GM18519 (cell line): ENCODE data around the gene TMEM163.

ENCODE experiments used
- ATAC-seq: cut with Tn5 transposase; IDR thresholded peaks from one replicate; pipeline ENCODE4 v1.9.1; 2021; ENCODE audit warnings: mild to moderate bottlenecking, moderate library complexity; ENCODE audit not compliant: unreplicated experiment, low FRiP score

TMEM163 gene

GRCh38 chr2:134694411-134694810 is 24.4 kb downstream of the TMEM163 start:
- ATAC-seq = no peak

- ATAC-seq = no peak
These were observed 25.2 kb downstream of the TMEM163 start for GRCh38 chr2:134693359-134694330.

DNA sequence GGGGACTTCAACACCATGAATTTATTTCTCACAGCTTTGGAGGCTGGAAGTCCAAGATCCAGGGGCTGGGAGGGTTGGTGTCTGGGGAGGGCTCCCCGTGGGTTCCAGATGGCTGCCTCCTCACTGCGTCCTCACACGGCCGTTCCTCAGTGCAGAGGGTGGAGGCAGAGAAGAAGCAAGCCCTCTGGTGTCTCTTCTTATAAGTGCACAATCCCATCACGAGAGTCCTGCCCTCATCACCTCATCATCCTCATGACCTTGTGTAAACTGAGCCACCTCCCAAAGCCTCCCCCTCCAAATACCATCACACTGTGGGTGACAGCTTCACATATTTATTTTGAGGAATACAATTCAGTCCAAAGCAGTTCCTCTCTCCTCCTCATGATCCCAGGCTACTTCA is 26.3 kb downstream of the TMEM163 start:
- peak; percentile 66 for ATAC-seq

DNA sequence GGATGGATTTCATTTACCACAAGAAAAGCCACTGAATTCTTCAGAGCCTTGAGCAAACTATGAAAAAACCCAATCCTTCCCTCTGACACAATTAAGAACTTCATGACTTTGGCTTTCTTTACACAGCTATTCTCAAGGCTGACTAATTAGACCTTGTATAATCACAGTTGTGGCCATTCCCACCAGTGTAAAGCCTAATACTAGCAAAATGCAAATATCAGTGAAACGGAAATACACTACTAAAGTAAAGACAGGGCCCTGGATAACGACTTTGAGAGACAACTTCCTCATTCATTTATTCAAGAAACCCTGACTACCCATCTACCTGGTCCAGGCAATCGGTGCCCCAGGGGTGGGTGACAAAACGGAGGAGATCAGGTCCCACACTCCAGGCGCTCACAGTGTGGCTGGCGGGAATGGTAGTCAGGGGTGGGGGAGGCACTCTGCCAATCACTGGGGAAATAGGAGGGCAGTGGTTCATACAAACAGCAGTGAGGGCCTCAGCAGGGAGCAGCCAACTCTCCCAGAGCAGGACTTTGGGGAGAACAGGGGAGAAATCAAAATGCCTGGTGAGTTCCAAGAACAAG is 28.1 kb downstream of the TMEM163 start:
- ATAC-seq = no peak

GRCh38 chr2:134689315-134689714 is 29.5 kb downstream of the TMEM163 start:
- ATAC-seq = no peak

GRCh38 chr2:134685967-134686366 is 32.8 kb downstream of the TMEM163 start:
- ATAC-seq = no peak

DNA sequence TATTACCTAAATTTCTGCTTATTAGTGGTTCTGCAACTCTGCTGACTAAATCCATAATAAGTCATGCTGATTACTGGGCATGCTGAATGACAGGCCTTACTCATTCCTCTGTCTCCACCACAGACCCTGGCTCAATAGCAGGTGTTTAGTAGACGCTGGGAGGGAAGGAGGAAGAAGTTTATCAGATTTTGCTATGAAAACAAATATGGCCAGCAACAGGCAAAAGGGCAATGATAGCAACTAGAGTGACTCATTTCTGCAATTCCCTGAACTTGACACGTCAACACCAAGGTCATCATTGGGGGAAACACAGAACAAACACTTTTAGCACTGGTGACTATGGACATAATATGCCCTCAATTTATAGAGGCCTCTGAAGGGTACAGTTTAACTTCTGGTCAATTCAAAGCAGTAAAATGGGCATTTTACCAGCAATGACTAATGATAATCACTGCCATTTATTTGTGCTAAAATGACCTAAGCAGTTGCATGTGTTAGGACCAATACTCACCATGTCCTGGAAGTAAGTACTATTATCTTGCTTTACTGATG is 35.2 kb downstream of the TMEM163 start:
- ATAC-seq = peak; percentile 55

DNA sequence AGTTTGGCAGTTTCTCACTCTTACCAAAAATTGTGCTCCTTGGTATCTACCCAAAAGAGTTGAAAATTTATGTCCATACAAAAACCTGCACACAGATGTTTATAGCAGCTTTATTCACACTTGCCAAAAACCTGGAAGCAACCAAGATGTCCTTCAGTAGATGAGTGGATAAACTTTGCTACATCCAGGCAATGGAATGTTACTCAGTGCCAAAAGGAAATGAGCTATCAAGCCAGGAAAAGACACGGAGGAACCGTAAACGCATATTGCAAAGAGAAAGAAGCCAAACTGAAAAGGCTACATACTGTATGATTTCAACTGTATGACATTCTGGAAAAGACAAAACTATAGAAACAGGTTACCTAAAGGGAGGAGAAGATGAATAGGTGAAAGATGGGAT is 36.1 kb downstream of the TMEM163 start:
- ATAC-seq = no peak

DNA sequence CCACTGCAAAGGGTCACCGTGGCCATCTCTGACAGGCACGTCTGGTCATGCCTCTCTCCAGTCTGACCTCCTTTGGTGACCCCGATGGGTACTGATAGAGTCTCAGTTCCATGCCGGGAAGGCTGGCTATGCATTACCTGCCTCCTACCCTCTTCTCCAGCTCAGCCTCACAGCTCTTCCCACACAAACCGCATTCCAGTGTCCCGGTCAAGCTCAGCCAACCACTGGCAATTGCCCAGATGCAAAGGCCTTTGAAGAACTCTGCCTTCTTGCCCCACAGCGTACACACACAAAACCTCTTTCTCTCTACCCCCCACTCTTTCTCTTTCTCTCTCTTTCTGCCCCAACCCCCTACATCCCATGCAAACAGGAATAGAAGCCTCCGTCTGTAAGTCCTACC is 37.6 kb downstream of the TMEM163 start:
- no peak for ATAC-seq

DNA sequence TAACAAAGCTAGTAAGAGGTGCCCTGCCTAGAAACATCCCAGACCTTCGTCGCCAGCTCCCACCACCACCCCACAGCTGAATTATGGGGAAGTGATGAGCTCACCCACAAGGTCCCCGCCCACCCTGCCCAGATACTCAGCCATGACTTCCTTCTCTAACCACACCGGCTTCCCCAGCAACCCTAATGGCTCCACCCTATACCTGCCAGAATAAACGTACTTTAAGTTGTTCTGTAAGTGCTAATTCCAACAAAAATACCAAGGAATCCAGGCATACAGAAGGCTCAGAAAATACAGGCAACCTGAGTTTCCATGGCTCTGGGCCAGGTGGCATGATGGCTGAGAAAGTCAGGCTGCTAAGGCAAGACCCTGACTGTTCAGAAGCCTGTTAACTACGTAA is 39.1 kb downstream of the TMEM163 start:
- ATAC-seq = no peak

DNA sequence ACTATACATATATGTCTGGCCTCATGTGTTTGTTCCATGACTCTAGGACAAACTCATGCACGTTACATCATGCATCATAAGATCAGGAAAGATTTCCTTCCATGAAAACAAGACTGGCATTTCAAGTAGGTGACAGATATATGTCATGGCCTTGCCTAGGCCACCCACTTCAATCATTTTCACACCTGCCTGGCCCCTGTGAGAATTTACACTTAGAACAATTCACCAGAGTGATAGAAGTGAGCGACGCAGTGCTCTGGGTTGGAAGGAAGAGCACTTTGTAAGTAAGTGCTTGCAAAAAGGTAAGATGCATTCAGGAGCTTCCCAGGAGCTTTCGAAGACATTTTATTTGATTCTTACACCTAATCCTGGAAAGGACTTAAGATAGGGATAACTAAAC is 39.5 kb downstream of the TMEM163 start:
- ATAC-seq = no peak

DNA sequence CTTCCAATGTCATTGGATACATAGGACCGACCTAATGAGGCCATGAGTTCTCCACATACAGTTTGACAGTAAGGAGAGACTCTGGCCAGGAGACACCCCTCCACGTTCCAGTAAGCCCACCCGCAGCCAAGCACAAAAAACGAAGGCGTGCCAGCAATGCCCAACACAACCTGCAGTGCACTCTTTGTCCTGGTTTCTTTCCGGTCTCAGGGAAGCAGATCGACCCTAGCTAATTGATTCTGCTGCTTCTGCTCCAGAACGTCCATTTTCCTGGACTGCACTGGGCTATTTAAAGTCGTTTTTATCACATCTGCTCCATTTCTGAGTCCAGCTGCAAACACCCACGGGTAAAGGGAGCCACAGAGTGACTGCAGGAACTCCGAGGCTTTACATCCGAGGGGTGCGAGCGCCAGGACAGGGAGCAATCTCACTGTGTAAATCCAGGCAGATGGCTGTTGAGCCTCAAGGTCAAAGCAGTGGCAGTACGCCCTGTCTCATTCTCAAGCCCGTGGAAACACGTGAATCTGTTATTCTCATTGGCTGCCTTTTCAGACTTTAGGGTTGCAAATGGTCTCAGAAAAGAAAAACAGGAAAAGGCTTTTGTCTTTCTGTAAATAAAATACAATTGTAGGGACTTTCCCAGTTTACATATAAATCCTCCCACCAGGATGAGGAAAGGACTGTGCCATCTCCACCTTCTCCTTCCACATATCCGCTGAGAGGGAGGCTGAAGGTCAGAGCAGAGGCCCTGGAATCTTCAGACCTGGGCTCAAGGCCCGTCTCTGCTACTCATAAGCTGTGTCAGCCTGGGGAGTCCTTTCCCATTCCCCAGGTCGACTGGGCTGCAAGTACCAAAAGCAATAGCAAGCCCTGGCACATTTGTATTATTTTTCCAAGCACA is 40.7 kb downstream of the TMEM163 start:
- ATAC-seq = no peak

DNA sequence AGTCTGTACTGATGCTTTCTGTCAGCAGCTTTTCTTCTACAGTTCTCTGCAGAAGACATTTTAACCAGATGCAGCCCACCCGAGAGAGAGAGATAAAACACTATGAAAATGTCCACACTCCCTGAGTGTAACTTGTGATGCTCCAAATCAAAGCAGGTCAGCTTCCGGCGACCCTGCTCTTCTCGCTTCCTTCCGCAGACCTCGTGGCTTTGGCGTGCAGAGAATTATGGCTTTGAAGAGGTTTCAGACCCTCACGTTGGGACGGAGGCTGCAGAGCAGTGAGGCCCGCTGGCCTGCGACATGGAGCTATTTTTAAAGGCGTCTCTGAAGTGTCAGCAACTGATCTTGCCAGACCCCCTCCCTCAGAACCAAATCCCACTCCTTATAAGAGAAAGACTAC is 41.8 kb downstream of the TMEM163 start:
- ATAC-seq = no peak

DNA sequence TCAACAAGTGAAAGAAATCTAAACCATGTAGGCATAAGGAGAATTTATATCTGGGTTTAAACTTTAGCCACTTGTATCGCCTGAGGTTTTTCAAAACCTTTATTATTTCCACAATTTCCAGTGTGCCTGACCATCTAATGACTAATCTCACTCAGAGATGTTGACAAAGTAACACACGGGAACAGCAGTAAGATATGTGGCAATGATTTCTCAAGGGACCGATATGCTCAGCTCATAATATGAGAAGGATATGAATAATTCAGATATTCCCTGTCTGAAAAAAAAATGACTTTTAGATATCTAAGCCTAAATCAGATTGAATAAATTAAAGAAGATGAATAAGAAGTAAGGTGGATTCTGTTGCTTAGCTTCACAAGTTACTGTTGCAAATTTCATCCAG is 43.5 kb downstream of the TMEM163 start:
- no peak for ATAC-seq

- ATAC-seq = no peak
These were observed 44.1 kb downstream of the TMEM163 start for GRCh38 chr2:134674687-134675086.

DNA sequence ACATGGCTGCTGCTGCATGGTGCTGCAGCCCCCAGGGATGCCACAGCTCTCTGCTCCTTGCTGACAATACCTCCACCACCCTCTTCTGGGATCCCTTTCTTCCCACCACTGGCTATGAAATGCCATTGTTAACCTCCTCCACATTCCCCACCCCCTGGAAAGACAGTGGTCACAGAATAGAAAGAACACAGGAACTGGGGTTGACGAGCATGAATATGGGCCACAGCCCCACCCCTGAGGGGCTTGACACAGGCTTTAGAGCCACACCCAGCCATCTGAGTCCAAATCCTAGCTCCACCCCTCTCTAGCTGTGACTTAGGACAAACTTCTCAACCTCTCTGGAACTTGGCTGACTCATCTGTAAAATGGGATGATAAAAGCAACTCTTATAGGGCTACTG is 47.3 kb downstream of the TMEM163 start:
- ATAC-seq = no peak

DNA sequence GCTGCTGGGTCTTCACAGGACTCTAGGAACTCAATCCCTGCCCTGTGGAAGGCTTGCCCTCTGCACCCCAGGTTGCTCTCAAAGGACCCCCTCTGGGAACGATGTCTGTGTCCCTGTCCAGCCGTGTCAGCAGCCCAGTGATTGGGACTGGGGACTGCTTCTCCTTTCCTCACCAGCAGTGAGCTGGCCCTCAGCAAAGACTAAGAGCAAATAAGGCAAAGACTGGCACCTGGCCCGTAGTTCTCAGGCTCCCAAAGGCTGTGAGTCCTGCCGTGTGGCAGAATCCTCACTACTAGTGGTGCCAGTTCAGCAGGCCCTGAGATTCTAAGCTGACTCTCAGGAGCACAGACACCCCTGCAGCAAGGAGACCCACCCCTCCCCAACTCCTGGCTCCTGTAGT is 47.8 kb downstream of the TMEM163 start:
- no peak for ATAC-seq

- no peak for ATAC-seq
These were observed 48.8 kb downstream of the TMEM163 start for GRCh38 chr2:134669731-134670669.

GRCh38 chr2:134668821-134669220 is 50.0 kb downstream of the TMEM163 start:
- no peak for ATAC-seq

- ATAC-seq = no peak
These were observed 51.3 kb downstream of the TMEM163 start for GRCh38 chr2:134667541-134667940.
